Skin of body (tissue), 2 donors: Measurements from ENCODE around the gene IFNA2. TPM values are rescaled to one million over a fixed set of nuclear protein-coding genes. Genes with fewer than 3 reads are reported as not detected.
"Not testable (repeated sequence)": the region's sequence is repeated elsewhere in the genome, so short reads cannot be mapped to it uniquely, and the experiment has no call there.

Experiments
- DNase-seq: peaks from one replicate; lab custom pipeline; 2025; lab: John Stamatoyannopoulos, UW
- total RNA-seq: library from RNA; depleted of rRNA; stranded (reverse); fragments of >200 nt; gene quantifications from one replicate; pipeline ENCODE4 v1.2.3, GENCODE V29; 2014

Gene IFNA2
- total RNA-seq, 1 donor from 2014 or later, result not detected

DNA sequence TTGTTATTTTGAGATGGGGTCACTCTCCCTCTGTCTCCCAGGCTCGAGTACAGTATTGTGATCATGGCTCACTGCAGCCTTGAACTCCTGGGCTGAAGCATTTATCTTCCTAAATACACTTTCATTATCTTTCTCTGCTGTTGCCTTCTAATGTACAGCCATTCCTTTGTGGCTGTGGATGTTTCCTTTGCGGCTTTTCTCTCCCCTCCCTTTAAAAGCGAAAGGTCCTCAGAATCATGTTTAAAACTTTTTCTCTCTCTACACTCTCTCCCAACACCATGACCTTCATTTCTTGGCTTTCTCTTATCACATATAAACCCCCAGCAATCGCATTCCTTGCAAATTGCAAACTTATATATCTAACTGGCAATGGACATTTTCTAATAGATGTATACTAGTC, 1.6 kb downstream of the IFNA2 start:
- no peak for DNase-seq

DNA sequence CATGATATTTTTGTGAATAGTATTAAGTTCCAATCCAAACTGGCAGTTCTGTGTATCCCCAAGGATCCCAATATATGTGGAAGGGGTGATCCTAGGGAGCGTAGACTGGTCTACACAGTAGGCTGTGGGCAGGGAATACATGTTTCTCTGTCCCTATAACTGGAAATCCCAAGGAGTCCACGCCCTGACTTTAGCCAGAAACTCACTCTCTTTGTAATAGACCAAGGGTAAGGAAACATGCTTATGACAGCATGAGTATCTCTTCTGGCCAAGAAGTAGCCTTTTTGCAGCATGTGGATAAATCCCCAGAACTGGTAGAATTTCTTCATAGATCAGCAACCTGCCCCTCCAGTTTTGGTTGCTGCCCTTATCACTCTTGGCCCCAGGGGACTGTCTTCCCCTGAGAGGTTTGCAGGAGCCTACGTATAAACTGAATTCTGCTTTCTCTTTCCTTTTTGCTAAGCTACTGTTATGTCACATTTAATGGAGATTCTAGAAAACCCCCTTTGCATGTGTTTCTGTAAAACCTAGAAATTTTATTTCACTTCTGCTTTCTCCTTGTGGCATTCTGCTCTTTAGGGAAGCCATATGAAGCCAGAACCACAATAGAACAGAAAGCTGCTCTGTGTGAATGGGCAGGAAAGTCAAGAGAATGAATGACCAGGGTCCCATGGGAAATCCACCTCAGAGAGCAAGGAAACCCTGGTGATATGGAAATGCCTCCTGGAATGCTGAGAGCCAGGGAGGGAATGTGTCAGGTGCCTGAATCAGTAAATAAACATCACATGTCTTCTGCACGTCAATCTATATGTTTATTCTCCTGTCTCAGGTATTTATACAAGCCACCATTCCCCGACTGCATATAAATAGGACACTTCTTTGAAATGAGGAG, 3.5 kb downstream of the IFNA2 start:
- DNase-seq, result no peak

DNA sequence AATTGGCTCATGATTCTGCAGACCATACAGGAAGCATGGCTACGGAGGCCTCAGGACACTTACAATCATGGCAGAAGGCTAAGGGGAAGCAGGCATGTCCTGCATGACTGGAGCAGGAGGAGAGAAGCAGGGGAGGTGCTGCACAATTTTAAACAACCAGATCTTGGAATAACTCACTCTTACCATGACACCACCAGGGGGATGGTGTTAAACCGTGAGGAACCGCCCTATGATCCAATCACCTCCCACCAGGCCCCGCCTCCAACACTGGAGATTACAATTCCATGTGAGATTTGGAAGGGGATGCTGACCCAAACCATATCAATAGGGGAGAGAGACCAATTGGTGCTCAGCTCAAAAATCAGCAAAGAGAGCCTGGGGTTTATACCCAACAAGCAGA, 13.7 kb downstream of the IFNA2 start:
- not testable (repeated sequence) for DNase-seq

DNA sequence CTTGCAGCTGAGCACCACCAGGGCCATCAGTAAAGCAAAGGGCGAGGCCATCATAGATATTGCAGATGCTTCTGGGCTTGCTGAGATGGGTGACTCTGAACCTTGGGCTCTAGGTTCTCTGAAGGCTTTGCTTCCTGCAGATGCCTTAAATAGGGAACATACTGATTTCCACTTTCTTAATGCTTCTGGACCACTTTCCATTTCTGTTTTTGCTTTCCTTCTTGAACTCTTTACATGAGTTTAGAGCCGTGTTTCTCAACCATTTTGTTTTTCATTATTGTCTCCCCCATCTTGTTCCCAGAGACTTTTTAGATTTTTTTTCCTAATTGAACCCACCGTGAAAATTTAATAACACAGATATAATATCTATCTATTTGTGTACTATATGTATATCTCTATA, 17.2 kb downstream of the IFNA2 start, which contains the start of gene IFNA13:
TSS of gene IFNA13 (minus strand) at position 101 of the 400 bp plus-strand sequence. CDS start at position 54, 47 bp downstream.
- no peak for DNase-seq

DNA sequence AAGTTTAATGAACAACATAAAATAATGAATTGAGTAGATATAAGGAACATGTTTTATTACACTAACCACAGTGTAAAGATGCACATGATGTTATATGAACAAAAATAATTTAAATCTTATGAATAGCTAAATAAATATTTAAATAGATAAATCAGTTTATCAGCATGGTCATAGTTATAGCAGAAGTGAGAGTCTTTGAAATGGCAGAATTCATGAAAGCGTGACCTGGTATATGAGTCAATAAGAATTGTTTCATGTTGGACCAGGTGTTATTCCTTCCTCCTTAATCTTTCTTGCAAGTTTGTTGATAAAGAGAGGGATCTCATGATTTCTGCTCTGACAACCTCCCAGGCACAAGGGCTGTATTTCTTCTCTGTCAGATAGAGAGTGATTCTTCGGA, 18.0 kb downstream of the IFNA2 start:
- DNase-seq, result not testable (repeated sequence)

DNA sequence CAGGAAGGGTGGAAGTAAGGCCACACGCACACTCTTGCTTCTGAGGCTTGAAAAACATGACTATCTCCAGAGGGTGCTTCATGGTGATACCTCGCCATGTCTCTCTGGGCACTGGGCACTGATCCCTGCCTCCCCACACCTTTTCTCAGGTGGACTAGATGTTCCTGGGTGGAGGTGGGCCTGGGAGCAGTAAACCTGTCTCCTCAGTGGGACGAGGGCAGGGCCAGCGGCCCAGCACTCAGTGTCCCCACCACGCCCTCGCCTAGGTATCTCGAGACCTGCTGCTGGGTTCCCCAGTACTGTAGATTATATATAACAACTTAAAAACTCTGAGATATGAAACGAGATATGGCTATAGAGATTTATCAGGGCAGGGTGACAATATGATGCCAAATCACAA, 22.9 kb downstream of the IFNA2 start:
- no peak for DNase-seq

DNA sequence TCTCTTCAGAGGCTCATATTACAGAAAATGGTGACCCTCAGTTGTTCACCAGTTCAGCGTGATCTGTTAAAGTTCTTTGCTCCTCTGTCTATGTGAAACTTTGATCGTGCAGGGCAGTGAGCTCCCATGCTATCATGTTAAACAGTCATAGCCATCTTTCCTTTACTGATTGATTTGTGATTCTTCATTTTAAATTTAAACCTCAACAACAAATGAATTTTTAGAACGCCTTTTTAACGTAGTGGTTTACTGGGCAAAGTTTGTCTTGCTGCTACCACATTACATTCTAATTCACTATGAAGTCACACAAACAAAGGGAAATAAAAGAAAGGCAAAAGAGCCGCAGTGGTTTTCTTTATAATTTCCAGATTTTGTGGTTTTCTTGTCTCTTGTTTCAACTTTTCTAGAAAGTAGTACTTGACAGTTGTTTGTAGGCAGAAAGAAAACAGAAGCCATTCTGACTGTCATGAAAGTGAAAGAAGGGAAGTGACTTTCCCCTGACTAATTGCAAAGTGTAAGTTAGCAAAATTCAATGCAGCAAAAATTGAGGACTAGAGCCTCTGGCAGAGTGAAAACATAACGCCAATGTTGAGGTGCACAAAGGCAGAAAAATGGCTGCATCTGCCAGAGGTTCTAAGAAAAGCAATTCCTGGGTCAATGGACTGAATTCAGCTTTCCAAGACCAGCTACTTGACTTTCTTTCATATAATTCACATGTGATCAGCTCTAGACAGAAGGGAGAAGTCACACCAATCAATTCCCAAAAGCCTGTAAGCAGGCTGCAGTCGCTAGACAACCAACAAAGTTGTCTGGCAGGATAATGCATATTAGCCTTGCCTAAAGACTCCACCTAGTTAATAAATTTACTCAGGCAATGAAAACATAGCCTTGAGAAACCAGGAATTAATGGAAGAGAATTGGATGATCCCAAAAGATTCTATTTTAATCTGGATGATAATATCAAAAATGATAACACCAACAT, 27.4 kb downstream of the IFNA2 start:
- peak; percentile 2 for DNase-seq

DNA sequence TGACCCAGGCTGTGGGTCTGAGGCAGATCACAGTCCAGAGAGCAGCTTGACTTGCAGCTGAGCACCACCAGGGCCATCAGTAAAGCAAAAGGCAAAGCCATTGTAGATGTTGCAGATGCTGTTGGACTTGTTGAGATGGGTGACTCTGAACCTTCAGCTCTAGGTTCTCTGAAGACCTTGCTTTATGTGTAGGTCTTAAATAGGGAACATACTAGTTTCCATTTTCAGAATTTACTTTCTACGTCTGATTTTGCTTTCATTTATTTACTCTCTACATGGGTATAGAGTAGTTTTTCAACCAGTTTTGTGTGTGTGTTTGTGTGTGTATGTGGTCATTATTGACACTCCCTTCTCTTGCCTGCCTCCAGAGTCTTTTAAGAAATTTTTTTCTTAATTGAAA, 34.4 kb downstream of the IFNA2 start, which contains the start of gene IFNA6:
TSS of gene IFNA6 (minus strand) at position 101 of the 400 bp plus-strand sequence. CDS start at position 101, 0 bp downstream.
- DNase-seq, result no peak

DNA sequence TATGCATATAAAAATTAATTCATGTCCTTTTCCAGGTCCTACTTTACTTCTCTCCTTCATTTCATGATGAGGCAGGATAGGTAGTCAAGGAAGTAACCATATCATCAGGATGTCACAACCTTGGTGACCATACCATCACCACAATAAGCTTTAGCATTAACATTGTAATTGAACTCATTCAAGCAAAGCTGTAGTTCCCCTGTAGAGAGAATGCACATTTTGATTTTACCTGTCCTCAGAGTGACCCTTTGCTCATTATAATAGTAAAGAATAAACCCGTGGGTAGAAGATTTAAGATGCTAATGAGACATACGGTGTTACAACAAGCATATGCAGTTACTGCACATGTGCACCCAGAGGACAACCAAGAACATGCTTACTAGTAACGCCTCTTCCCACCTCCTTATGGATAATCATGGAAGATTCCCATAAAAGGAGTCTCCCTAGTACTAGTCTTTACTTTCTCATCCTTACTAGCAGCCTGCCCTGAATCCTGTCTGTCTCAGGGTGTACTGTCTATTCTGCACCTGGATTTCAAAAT, 36.7 kb downstream of the IFNA2 start:
- DNase-seq, result no peak

DNA sequence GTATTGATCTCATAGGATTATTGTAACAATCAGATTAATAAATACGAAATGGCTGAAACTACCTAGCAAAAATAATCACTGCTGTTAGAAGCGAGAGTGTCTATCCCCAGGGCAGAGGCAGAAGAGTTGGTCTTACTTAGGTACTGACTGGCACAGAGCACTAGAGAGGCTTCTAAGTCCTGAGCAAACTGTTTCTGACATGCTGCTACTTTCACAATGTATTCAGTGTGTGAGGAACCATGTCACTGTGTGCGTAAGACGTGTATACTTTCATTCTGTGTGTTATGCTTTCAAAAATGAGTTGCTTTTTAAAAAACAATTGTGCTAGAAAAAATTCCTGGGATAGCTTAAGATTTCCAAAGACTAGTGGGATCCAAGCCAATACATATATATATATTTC, 44.5 kb downstream of the IFNA2 start:
- no peak for DNase-seq

DNA sequence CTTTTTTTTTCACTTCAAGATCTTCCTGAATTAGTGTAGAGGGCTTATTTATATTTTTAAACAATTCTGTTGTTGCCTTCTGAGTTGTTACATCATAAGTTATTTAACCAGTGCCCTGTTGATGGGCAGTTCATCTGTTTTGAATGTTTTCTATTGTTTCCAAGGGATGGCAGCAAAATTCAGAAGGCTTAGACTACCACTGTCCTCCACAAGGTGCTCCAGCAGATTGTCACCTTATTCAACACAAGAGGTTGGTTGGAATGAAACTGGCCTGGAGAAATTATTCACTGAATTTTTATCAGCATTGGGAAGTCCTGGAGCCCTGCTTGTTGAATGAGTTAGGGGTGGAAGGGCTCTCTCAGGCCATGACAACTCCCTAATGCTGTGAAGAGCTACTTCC, 48.7 kb downstream of the IFNA2 start:
- DNase-seq, result no peak

DNA sequence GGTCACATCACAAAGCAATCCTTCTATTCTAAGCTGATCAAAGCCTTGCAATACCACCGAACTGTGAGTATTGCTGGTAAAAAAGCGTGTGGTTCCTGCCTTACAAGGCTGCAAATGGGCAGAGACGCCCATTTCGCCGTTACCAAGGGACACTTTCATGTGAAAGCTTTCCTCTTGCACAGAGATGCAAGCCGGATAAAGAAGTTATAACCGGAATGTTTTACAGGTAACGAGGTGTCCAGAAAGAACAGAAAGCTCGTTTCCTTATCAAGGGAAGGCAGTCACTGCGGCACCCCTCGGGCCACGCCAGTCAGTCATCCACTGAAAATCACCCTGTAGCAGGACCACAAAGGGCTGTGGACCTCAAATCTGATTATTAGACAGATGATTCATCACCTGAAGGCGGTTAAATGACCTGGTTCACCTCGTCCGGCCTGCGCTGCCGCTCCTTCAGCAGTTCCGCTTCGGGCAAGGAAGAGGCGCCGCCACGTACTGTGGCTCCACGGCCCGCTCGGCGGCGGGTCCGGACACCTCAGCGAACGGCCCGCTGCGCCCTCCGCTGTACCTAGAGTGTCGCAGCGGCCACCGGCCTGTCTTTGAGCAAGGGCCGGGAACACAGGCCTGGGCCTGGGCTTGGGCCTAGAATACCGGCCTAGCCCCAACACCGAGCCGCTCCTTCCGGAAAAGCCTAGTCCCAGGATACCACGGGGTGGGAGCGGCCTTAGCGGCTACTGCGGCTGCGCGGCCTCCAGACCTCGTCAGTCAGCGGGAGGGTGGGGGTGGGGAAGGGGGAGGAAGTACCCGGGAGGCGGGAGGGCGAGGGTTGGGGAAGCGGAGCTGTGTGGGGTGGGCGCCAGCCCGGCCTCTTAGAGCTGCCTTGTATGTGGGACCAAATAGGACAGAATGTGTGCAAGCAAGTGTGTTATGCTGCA, 50.2 kb downstream of the IFNA2 start, which contains the start of gene KLHL9:
TSS of gene KLHL9 (minus strand) at position 704 of the 932 bp plus-strand sequence. CDS start at position 159, 545 bp downstream.
- peak; percentile 97 for DNase-seq

Other genes starting within 250 kb of the IFNA2 start
- gene IFNW1, start 243.6 kb downstream of the IFNA2 start, total RNA-seq, result not detected
- not detected for gene IFNA21, start 218.7 kb downstream of the IFNA2 start, total RNA-seq
- not detected for gene IFNA4, start 197.8 kb downstream of the IFNA2 start, total RNA-seq
- gene IFNA7, start 183.2 kb downstream of the IFNA2 start, total RNA-seq, result not detected
- not detected for gene IFNA10, start 178.3 kb downstream of the IFNA2 start, total RNA-seq
- not detected for gene IFNA16, start 168.1 kb downstream of the IFNA2 start, total RNA-seq
- not detected for gene IFNA17, start 157.2 kb downstream of the IFNA2 start, total RNA-seq
- gene IFNA14, start 145.4 kb downstream of the IFNA2 start, total RNA-seq, result not detected
- gene IFNA5, start 80.1 kb downstream of the IFNA2 start, total RNA-seq, result not detected
- gene KLHL9, start 50.0 kb downstream of the IFNA2 start, total RNA-seq, result 33.2 TPM
- gene IFNA6, start 34.5 kb downstream of the IFNA2 start, total RNA-seq, result not detected
- gene IFNA13, start 17.3 kb downstream of the IFNA2 start, total RNA-seq, result not detected
- gene IFNA8, start 23.7 kb upstream of the IFNA2 start, total RNA-seq, result not detected
- not detected for gene IFNA1, start 55.0 kb upstream of the IFNA2 start, total RNA-seq
- not detected for gene IFNE, start 96.9 kb upstream of the IFNA2 start, total RNA-seq